Gastroesophageal sphincter (tissue), 4 donors: ENCODE results near the gene SLC22A5. TPM values are rescaled to one million over a fixed set of nuclear protein-coding genes. Genes with fewer than 3 reads are reported as not detected.
"Not testable (repeated sequence)": the region's sequence is repeated elsewhere in the genome, so short reads cannot be mapped to it uniquely, and the experiment has no call there.

Experiments used
- ATAC-seq: fragments of 150-250 bp; one replicate; pipeline ENCODE4 v1.9.1; 2016; ENCODE audit warnings: mild to moderate bottlenecking, moderate library complexity
- H3K27ac ChIP-seq, 4 donors: fragments of 200-600 bp; sonication (generic) in 3 of 4; 1 replicate in 3 of 4; 2 replicates in 1 of 4; pipeline ENCODE4 v1.5.1; 2016 to 2019
- H3K27me3 ChIP-seq: fragments of 200-600 bp; sonication (generic); one replicate; pipeline ENCODE4 v1.5.1; 2019
- H3K36me3 ChIP-seq, 2 donors: fragments of 200-600 bp; sonication (generic); one replicate each; pipeline ENCODE4 v1.5.1; 2019; ENCODE audit warnings: control low read depth in 1 of 2
- H3K4me1 ChIP-seq, 3 donors: fragments of 200-600 bp; sonication (generic); 1 replicate in 2 of 3; 2 replicates in 1 of 3; pipeline ENCODE4 v1.5.1; 2016 to 2019; ENCODE audit warnings: control low read depth in 2 of 3
- H3K4me3 ChIP-seq, 2 donors: fragments of 200-600 bp; sonication (generic); one replicate each; pipeline ENCODE4 v1.5.1; 2019; ENCODE audit warnings: mild to moderate bottlenecking in 1 of 2, moderate library complexity in 1 of 2
- H3K9me3 ChIP-seq, 3 donors: fragments of 200-600 bp; sonication (generic); one replicate each; pipeline ENCODE4 v1.5.1; 2017 to 2019; ENCODE audit warnings: control low read depth in 2 of 3
- CTCF ChIP-seq, 4 experiments: fragments of 200-600 bp in 2 of 4; fragments of 450-650 bp in 2 of 4; sonication (generic) in 1 of 4; IDR thresholded peaks; one replicate each; pipeline ENCODE4 v1.5.1; 2017 to 2019; ENCODE audit warnings: antibody characterized with exemption in 4 of 4, mild to moderate bottlenecking in 2 of 4, moderate library complexity in 2 of 4
- EP300 ChIP-seq: sonication (generic); formaldehyde crosslinking; IDR thresholded peaks from one replicate; pipeline ENCODE4 v1.6.1; 2017; ENCODE audit warnings: antibody characterized with exemption, mild to moderate bottlenecking
- POLR2A ChIP-seq, 2 donors: fragments of 450-650 bp; IDR thresholded peaks; one replicate each; pipeline ENCODE4 v1.6.1; 2017; ENCODE audit warnings: antibody characterized with exemption in 2 of 2, mild to moderate bottlenecking in 2 of 2, moderate library complexity in 1 of 2
- POLR2AphosphoS5 ChIP-seq: sonication (generic); formaldehyde crosslinking; IDR thresholded peaks from one replicate; pipeline ENCODE4 v1.6.1; 2017; ENCODE audit warnings: antibody characterized with exemption
- WGBS, 2 donors: methylation state at CpG; one replicate each; pipeline ENCODE4 v1.1.5; 2018; ENCODE audit warnings: low coverage in 1 of 2; 5-methylcytosine and 5-hydroxymethylcytosine counted together
- total RNA-seq, 4 donors: library from RNA; depleted of rRNA; stranded (reverse); fragments of >200 nt; gene quantifications; one replicate each; pipeline ENCODE4 v1.1.0, GENCODE V29; 2016

Gene SLC22A5
- total RNA-seq, 4 donors from 2014 or later: 6.5 to 9.6 (median 7.5) TPM

- Histone ChIP-seq H3K9me3 (no peaks in the 10 kb centered on the region), H3K27ac (peak overlapping the region; percentile 97 to 99 (median 98)), H3K4me1 (peaks cover 18 to 80% (median 37%) of the 10 kb centered on the region in 3 donors), H3K36me3 (no peaks in the 10 kb centered on the region), H3K27me3 (no peaks in the 10 kb centered on the region), H3K4me3 (peak overlapping the region; percentile 81 to 94)
- no peak for ATAC-seq
- TF ChIP-seq POLR2A (IDR thresholded peaks at IDR 0.05): no peak
- TF ChIP-seq POLR2AphosphoS5: no peak
- TF ChIP-seq EP300: no peak
- no peak for TF ChIP-seq CTCF (IDR thresholded peaks at IDR 0.05)
- WGBS, 2 donors: 0 to 16% methylated on average over 1 to 8 of the region's 9 CpGs
These were observed 41.9 kb downstream of the SLC22A5 start for GRCh38 chr5:132411304-132412013.

GRCh38 chr5:132413567-132413966 is 44.1 kb downstream of the SLC22A5 start:
- no peaks in the 10 kb centered on the region for H3K9me3 ChIP-seq
- no peaks in the 10 kb centered on the region for H3K36me3 ChIP-seq
- H3K4me1 ChIP-seq: peaks cover 26 to 92% (median 42%) of the 10 kb centered on the region in 3 donors
- no peaks in the 10 kb centered on the region for H3K27me3 ChIP-seq
- peak overlapping the region; percentile 26 to 99 (median 98) for H3K27ac ChIP-seq
- H3K4me3 ChIP-seq: no peak overlapping the region
- TF ChIP-seq POLR2AphosphoS5: no peak
- no peak for ATAC-seq

- TF ChIP-seq CTCF (IDR thresholded peaks at IDR 0.05): no peak
- TF ChIP-seq POLR2AphosphoS5: peak; percentile 93
- H3K4me1 ChIP-seq: peaks cover 20 to 92% (median 48%) of the 10 kb centered on the region in 3 donors
- H3K36me3 ChIP-seq: no peaks in the 10 kb centered on the region
- H3K27me3 ChIP-seq: no peaks in the 10 kb centered on the region
- no peaks in the 10 kb centered on the region for H3K9me3 ChIP-seq
- peak; percentile 22 for ATAC-seq
- H3K4me3 ChIP-seq: no peak overlapping the region
- H3K27ac ChIP-seq: peak overlapping the region; percentile 68 to 99 (median 86)
- WGBS, 2 donors: 17 to 19% methylated on average over 4 to 5 of the region's 5 CpGs
These were observed 45.3 kb downstream of the SLC22A5 start for GRCh38 chr5:132414634-132415378.

GRCh38 chr5:132415516-132415915 is 46.0 kb downstream of the SLC22A5 start:
- H3K9me3 ChIP-seq, H3K27me3 ChIP-seq, ATAC-seq, H3K4me3 ChIP-seq, H3K36me3 ChIP-seq: not testable (repeated sequence)
- peaks cover 17 to 94% (median 51%) of the 10 kb centered on the region in 3 donors for H3K4me1 ChIP-seq
- WGBS, 2 donors: 94% methylated on average over 7 of the region's 7 CpGs; no CpG with 5 or more reads in 1 of the 2 donors
- H3K27ac ChIP-seq: peak overlapping the region; percentile 68 to 99 (median 86)

GRCh38 chr5:132416306-132417009 is 46.9 kb downstream of the SLC22A5 start:
- H3K27ac ChIP-seq: peak overlapping the region; percentile 40 to 99 (median 84)
- peak; percentile 43 for TF ChIP-seq POLR2AphosphoS5
- TF ChIP-seq CTCF (IDR thresholded peaks at IDR 0.05): no peak
- no peak for TF ChIP-seq EP300
- H3K36me3 ChIP-seq: peaks cover 0 to 9% of the 10 kb centered on the region in 2 donors
- H3K9me3 ChIP-seq: no peaks in the 10 kb centered on the region
- H3K27me3 ChIP-seq: no peaks in the 10 kb centered on the region
- H3K4me3 ChIP-seq: no peak overlapping the region
- no peak for ATAC-seq
- WGBS, 2 donors: 37 to 42% methylated on average over 6 of the region's 6 CpGs
- H3K4me1 ChIP-seq: peaks cover 17 to 100% (median 60%) of the 10 kb centered on the region in 3 donors
